Forelimb muscle (tissue), 1 donor: ENCODE measurements around the gene ALKBH5. TPM values are rescaled to one million over a fixed set of nuclear protein-coding genes. Genes with fewer than 3 reads are reported as not detected.

Source experiments
- DNase-seq: peaks from one replicate; pipeline ENCODE4 v3.0.0-alpha.2; 2013; ENCODE audit warnings: low read depth
- polyA plus RNA-seq: library from polyadenylated mRNA; unstranded; fragments of 120-200 nt; gene quantifications from one replicate; pipeline ENCODE4 v1.2.1, GENCODE V29; 2013; ENCODE audit not compliant: insufficient read length

Gene ALKBH5
- polyA plus RNA-seq, 1 donor = 62.8 TPM

- no peak for DNase-seq
Measured at GRCh38 chr17:18224053-18224386, 40.4 kb downstream of the ALKBH5 start.

- DNase-seq = no peak
Measured at GRCh38 chr17:18224387-18225120, 40.9 kb downstream of the ALKBH5 start.

- DNase-seq = peak; percentile 74
Measured at GRCh38 chr17:18225121-18225641, 41.6 kb downstream of the ALKBH5 start, which contains the start of gene LLGL1. TSS of gene LLGL1 (plus strand) at chr17:18225635. CDS start at chr17:18225683, 48 bp downstream.

- no peak for DNase-seq
Measured at GRCh38 chr17:18225642-18226283, 42.1 kb downstream of the ALKBH5 start.

- DNase-seq = no peak
Measured at GRCh38 chr17:18226284-18226945, 42.8 kb downstream of the ALKBH5 start.

GRCh38 chr17:18227635-18228034, 44.0 kb downstream of the ALKBH5 start:
- DNase-seq = no peak

GRCh38 chr17:18228176-18228682, 44.6 kb downstream of the ALKBH5 start:
- no peak for DNase-seq

GRCh38 chr17:18229254-18229653, 45.6 kb downstream of the ALKBH5 start:
- DNase-seq = no peak

- no peak for DNase-seq
Measured at GRCh38 chr17:18229771-18230170, 46.1 kb downstream of the ALKBH5 start.

GRCh38 chr17:18230288-18231141, 46.9 kb downstream of the ALKBH5 start:
- DNase-seq = no peak

- DNase-seq = no peak
Measured at GRCh38 chr17:18231164-18231563, 47.5 kb downstream of the ALKBH5 start.

GRCh38 chr17:18233803-18234518, 50.3 kb downstream of the ALKBH5 start:
- no peak for DNase-seq

- DNase-seq = no peak
Measured at GRCh38 chr17:18234853-18235380, 51.3 kb downstream of the ALKBH5 start.

GRCh38 chr17:18235743-18236256, 52.2 kb downstream of the ALKBH5 start:
- DNase-seq = no peak

GRCh38 chr17:18236494-18236893, 52.9 kb downstream of the ALKBH5 start:
- DNase-seq = no peak

- DNase-seq = no peak
Measured at GRCh38 chr17:18237461-18237860, 53.8 kb downstream of the ALKBH5 start.

- DNase-seq = no peak
Measured at GRCh38 chr17:18238299-18238698, 54.7 kb downstream of the ALKBH5 start.

- DNase-seq = no peak
Measured at GRCh38 chr17:18240449-18240848, 56.8 kb downstream of the ALKBH5 start.

- no peak for DNase-seq
Measured at GRCh38 chr17:18241229-18241871, 57.7 kb downstream of the ALKBH5 start.
